HCT116 (cell line): ENCODE data around the gene MRPL36. TPM values are rescaled to one million over a fixed set of nuclear protein-coding genes. Genes with fewer than 3 reads are reported as not detected.
"Not testable (repeated sequence)": the region's sequence is repeated elsewhere in the genome, so short reads cannot be mapped to it uniquely, and the experiment has no call there.

Source experiments
- ATAC-seq: fragments of 200-7000 bp; cut with Tn5 transposase; 2 replicates; pipeline ENCODE4 v1.9.1; 2020; ENCODE audit warnings: mild to moderate bottlenecking, moderate library complexity
- BruUV-seq: library from RNA; stranded (reverse); fragments of 400-500 nt; replicated peaks from 2 replicates; lab custom pipeline; 2021; lab: Mats Ljungman, UMichigan
- CTCF ChIA-PET: fragments of 300-600 bp; sonication (Branson Sonifier 250); formaldehyde crosslinking; loops from one replicate; lab custom pipeline; 2021; ENCODE audit warnings: antibody characterized with exemption; lab: Charles Lee
- POLR2A ChIA-PET: fragments of 300-600, 350-600 bp; sonication (Branson Sonifier 250); formaldehyde crosslinking; loops from one replicate; lab custom pipeline; 2021; ENCODE audit warnings: antibody characterized with exemption; lab: Charles Lee
- RAD21 ChIA-PET, 2 experiments: fragments of 300-600 bp; sonication (Branson Sonifier 250); formaldehyde crosslinking; loops; one replicate each; lab custom pipeline; 2023; ENCODE audit warnings: low total read pairs in 2 of 2; ENCODE audit not compliant: uncharacterized antibody in 2 of 2, unreplicated experiment in 2 of 2, low non-redundant PET in 1 of 2; lab: Charles Lee
- DNase-seq: peaks from one replicate; pipeline ENCODE4 v3.0.0-alpha.2; 2010; ENCODE audit warnings: low read depth, low spot score
- H2AFZ ChIP-seq: fragments of 200-600 bp; shearing (Covaris generic), sonication (generic); 2 replicates; pipeline ENCODE4 v1.6.1; 2017; ENCODE audit warnings: low read depth, mixed run types, mixed read lengths, antibody characterized with exemption, low read length; ENCODE audit not compliant: poor library complexity, severe bottlenecking
- H3K27ac ChIP-seq: 2 replicates; pipeline ENCODE4 v1.5.1; 2012; ENCODE audit warnings: low read depth, low read length
- H3K27me3 ChIP-seq: fragments of 200-600 bp; sonication (generic); 2 replicates; pipeline ENCODE4 v1.6.1; 2016; ENCODE audit warnings: mixed run types, low read length, mixed read lengths; ENCODE audit not compliant: insufficient read depth
- H3K36me3 ChIP-seq, 2 experiments: fragments of 200-500 bp in 1 of 2; fragments of 200-600 bp in 1 of 2; sonication (Bioruptor generic) in 1 of 2; sonication (generic) in 1 of 2; 2 replicates each; pipeline versions ENCODE4 v1.5.1 to v1.6.1; 2014 to 2016; ENCODE audit warnings: low read length in 2 of 2, inconsistent platforms in 1 of 2, mixed read lengths in 1 of 2, mixed run types in 1 of 2; ENCODE audit not compliant: insufficient read depth in 2 of 2, control insufficient read depth in 1 of 2
- H3K4me1 ChIP-seq, 2 experiments: fragments of 200-600 bp in 1 of 2; sonication (generic) in 1 of 2; 2 replicates each; pipeline versions ENCODE4 v1.5.1 to v1.6.1; 2012 to 2017; ENCODE audit warnings: low read length in 2 of 2, inconsistent platforms in 1 of 2, mild to moderate bottlenecking in 1 of 2, mixed read lengths in 1 of 2, mixed run types in 1 of 2, moderate library complexity in 1 of 2; ENCODE audit not compliant: insufficient read depth in 2 of 2, control insufficient read depth in 1 of 2
- H3K4me2 ChIP-seq: fragments of 200-600 bp; sonication (generic); 2 replicates; pipeline ENCODE4 v1.6.1; 2017; ENCODE audit warnings: mixed run types, low read length, mixed read lengths
- H3K4me3 ChIP-seq, 2 experiments: fragments of 200-600 bp in 1 of 2; sonication (generic) in 1 of 2; replicated peaks in 1 of 2; 2 replicates each; pipeline ENCODE4 v1.5.1; 2011 to 2016; ENCODE audit warnings: low read length in 2 of 2, control low read depth in 1 of 2, low read depth in 1 of 2, mild to moderate bottlenecking in 1 of 2, mixed read lengths in 1 of 2, mixed run types in 1 of 2
- H3K79me2 ChIP-seq: fragments of 200-600 bp; sonication (generic); 2 replicates; pipeline ENCODE4 v1.6.1; 2017; ENCODE audit warnings: mild to moderate bottlenecking, mixed run types, low read length, moderate library complexity, mixed read lengths; ENCODE audit not compliant: insufficient read depth
- H3K9ac ChIP-seq: fragments of 200-600 bp; sonication (generic); 2 replicates; pipeline ENCODE4 v1.6.1; 2016; ENCODE audit warnings: low read length, mixed read lengths
- H3K9me2 ChIP-seq: fragments of 200-600 bp; sonication (generic), shearing (Covaris generic); 2 replicates; pipeline ENCODE4 v1.6.1; 2017; ENCODE audit warnings: mixed run types, mild to moderate bottlenecking, moderate library complexity; ENCODE audit not compliant: insufficient read depth
- H3K9me3 ChIP-seq, 2 experiments: fragments of 200-500 bp in 1 of 2; fragments of 200-600 bp in 1 of 2; sonication (Bioruptor generic) in 1 of 2; sonication (generic) in 1 of 2; 2 replicates each; pipeline ENCODE4 v1.6.1; 2014 to 2017; ENCODE audit warnings: low read length in 2 of 2, mixed read lengths in 2 of 2, inconsistent platforms in 1 of 2, low read depth in 1 of 2, mild to moderate bottlenecking in 1 of 2, mixed run types in 1 of 2, moderate library complexity in 1 of 2; ENCODE audit not compliant: control insufficient read depth in 1 of 2, insufficient read depth in 1 of 2
- H4K20me1 ChIP-seq: fragments of 200-600 bp; sonication (generic), shearing (Covaris generic); 2 replicates; pipeline ENCODE4 v1.6.1; 2017; ENCODE audit warnings: mixed run types, mild to moderate bottlenecking, moderate library complexity; ENCODE audit not compliant: insufficient read depth
- FOSL1 ChIP-seq: IDR thresholded peaks from 2 replicates; pipeline ENCODE4 v1.6.1; 2012; ENCODE audit warnings: low read depth
- TCF7L2 ChIP-seq: IDR thresholded peaks from 2 replicates; pipeline ENCODE4 v1.7.0; 2011; ENCODE audit warnings: borderline replicate concordance, inconsistent platforms; ENCODE audit not compliant: insufficient read depth, insufficient read length; ENCODE audit errors: extremely low read depth
- ZFX ChIP-seq: fragments of 450-650 bp; IDR thresholded peaks from 2 replicates; pipeline ENCODE4 v1.6.1; 2017
- intact Hi-C: fragments of 100-400 bp; cut with micrococcal nuclease; formaldehyde crosslinking; loops from 2 replicates; pipeline ENCODE4 v1.10.0; 2022
- total RNA-seq: library from RNA; stranded (reverse); gene quantifications from one replicate; pipeline ENCODE4 v1.2.1, GENCODE V29; 2021; ENCODE audit not compliant: unreplicated experiment

The MRPL36 gene
- total RNA-seq, 1 experiment from 2014 or later, result 71.9 TPM

- TF ChIP-seq ZFX (no peak), FOSL1 (no peak), TCF7L2 (no peak)
- TF ChIP-seq, all 23 proteins: peak for 0
- Histone ChIP-seq H3K36me3 (no peaks in the 10 kb centered on the region), H3K9me3 (no peaks in the 10 kb centered on the region), H3K4me3 (no peak overlapping the region), H2AFZ (no peak overlapping the region), H3K79me2 (no peaks in the 10 kb centered on the region), H3K27ac (no peak overlapping the region), H3K27me3 (peaks cover 4% of the 10 kb centered on the region; the same call in 1 of the 2 replicates), H4K20me1 (no peaks in the 10 kb centered on the region), H3K9me2 (no peaks in the 10 kb centered on the region), H3K9ac (no peak overlapping the region), H3K4me2 (no peak overlapping the region), H3K4me1 (no peaks in the 10 kb centered on the region)
- ATAC-seq (no peak), DNase-seq (no peak)
- CTCF ChIA-PET, result no interaction called here
- RAD21 ChIA-PET, result no interaction called here
- POLR2A ChIA-PET, result no interaction called here
- intact Hi-C loops, result no loop called here
- BruUV-seq, result no TSS peak
Measured at GRCh38 chr5:1844708-1845436, 45.2 kb upstream of the MRPL36 start.

- H3K9me3 ChIP-seq, H3K4me1 ChIP-seq, H2AFZ ChIP-seq, H3K9ac ChIP-seq, H3K9me2 ChIP-seq, ATAC-seq, RAD21 ChIA-PET, CTCF ChIA-PET, H3K79me2 ChIP-seq, H3K4me3 ChIP-seq, intact Hi-C loops, H3K4me2 ChIP-seq, BruUV-seq, H3K27ac ChIP-seq, H4K20me1 ChIP-seq, H3K36me3 ChIP-seq, POLR2A ChIA-PET, H3K27me3 ChIP-seq, DNase-seq: not testable (repeated sequence)
Measured at GRCh38 chr5:1843761-1844160, 44.1 kb upstream of the MRPL36 start.
